Loucy (cell line): ENCODE measurements around the gene FOXD4.
"Not testable (repeated sequence)": the region's sequence is repeated elsewhere in the genome, so short reads cannot be mapped to it uniquely, and the experiment has no call there.

Experiments used
- EZH2phosphoT487 ChIP-seq: fragments of 200-600 bp; IDR thresholded peaks from 2 replicates; pipeline ENCODE4 v1.6.1; 2018; ENCODE audit warnings: antibody characterized with exemption, mild to moderate bottlenecking, moderate library complexity, borderline replicate concordance
- TF ChIP-seq, protein P1 (sequence below): fragments of 200-600 bp; sonication (generic); conservative IDR thresholded peaks from 2 replicates; pipeline ENCODE4 v1.5.1; 2014; ENCODE audit warnings: mild to moderate bottlenecking, antibody characterized with exemption, low read length

DNA sequence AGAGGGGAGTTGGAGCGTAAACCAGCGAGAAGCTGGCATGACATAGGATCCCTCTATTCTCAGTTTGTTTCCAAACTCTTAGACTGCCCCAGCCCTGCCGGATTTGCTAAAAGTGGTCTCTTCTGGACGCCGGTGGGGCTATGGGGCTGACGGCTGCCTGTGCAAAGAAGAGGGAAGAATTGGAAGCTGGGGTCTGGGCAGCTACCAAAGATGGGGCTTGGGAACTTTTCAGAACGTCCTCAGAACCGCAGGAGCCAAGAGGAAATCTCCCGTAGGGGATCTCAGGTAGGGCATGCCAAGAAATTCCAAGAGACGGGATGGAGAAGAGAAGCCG is 3.1 kb downstream of the FOXD4 start:
- TF ChIP-seq, protein P1, sequence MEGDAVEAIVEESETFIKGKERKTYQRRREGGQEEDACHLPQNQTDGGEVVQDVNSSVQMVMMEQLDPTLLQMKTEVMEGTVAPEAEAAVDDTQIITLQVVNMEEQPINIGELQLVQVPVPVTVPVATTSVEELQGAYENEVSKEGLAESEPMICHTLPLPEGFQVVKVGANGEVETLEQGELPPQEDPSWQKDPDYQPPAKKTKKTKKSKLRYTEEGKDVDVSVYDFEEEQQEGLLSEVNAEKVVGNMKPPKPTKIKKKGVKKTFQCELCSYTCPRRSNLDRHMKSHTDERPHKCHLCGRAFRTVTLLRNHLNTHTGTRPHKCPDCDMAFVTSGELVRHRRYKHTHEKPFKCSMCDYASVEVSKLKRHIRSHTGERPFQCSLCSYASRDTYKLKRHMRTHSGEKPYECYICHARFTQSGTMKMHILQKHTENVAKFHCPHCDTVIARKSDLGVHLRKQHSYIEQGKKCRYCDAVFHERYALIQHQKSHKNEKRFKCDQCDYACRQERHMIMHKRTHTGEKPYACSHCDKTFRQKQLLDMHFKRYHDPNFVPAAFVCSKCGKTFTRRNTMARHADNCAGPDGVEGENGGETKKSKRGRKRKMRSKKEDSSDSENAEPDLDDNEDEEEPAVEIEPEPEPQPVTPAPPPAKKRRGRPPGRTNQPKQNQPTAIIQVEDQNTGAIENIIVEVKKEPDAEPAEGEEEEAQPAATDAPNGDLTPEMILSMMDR = not testable (repeated sequence)
- TF ChIP-seq EZH2phosphoT487 = not testable (repeated sequence)
